Stimulated activated CD4-positive, alpha-beta T cell treated with anti-CD3 and anti-CD28 coated beads, Interleukin-1b, Interleukin-23, amount 100 ng/mL, for 24 hours (primary cell): ENCODE data around the gene OR1M1.
"Not testable (repeated sequence)": the region's sequence is repeated elsewhere in the genome, so short reads cannot be mapped to it uniquely, and the experiment has no call there.

Experiments used
- DNase-seq, 4 experiments: peaks; one replicate each; pipeline ENCODE4 v3.0.0-alpha.2; 2020; ENCODE audit warnings: low read depth in 4 of 4, low spot score in 1 of 4

OR1M1 gene

GRCh38 chr19:9086761-9087160 lies at the start of gene OR1M1:
Gene OR1M1 (plus strand): TSS chr19:9087061. CDS start chr19:9093245, 6,184 bp downstream.
- DNase-seq, result no peak

- no peak for DNase-seq
Measured at GRCh38 chr19:9037400-9038062, 49.3 kb upstream of the OR1M1 start.

- no peak for DNase-seq
Measured at GRCh38 chr19:9039728-9040127, 47.1 kb upstream of the OR1M1 start.

- DNase-seq, result no peak
Measured at GRCh38 chr19:9040131-9040530, 46.7 kb upstream of the OR1M1 start.

DNA sequence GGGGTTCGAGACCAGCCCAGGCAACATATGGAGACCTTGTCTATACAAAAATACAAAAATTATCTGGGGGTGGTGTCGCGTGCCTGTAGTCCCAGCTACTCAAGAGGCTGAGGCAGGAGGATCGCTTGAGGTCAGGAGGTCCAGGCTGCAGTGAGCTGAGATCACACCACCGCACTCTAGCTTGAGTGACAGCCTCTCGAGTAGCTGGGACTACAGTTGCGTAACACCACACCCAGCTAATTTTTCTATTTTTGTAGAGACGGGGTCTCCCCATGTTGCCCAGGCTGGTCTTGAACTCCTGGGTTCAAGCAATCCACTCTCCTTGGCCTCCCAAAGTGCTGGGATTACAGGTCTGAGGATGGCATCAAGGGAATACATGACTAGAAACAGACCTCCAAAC lies 45.8 kb upstream of the OR1M1 start:
- no peak for DNase-seq

DNA sequence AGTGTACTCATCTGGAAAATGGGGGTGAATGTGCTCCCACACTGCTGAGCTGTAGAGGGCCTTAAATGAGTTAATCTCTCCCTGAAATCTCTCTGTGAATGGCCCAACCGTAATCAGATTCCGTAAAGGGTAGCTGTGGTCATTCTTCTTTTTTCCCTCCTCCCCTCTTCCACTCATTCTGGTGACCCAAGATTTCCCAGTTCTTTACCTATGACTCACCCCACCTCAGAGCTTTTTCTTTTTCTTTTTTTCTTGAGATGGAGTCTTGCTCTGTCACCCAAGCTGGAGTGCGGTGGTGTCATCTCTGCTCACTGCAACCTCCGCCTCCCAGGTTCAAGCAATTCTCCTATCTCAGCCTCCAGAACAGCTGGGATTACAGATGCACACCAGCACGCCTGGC lies 43.3 kb upstream of the OR1M1 start:
- DNase-seq, result no peak

- DNase-seq, result no peak
Measured at GRCh38 chr19:9044449-9044848, 42.4 kb upstream of the OR1M1 start.

DNA sequence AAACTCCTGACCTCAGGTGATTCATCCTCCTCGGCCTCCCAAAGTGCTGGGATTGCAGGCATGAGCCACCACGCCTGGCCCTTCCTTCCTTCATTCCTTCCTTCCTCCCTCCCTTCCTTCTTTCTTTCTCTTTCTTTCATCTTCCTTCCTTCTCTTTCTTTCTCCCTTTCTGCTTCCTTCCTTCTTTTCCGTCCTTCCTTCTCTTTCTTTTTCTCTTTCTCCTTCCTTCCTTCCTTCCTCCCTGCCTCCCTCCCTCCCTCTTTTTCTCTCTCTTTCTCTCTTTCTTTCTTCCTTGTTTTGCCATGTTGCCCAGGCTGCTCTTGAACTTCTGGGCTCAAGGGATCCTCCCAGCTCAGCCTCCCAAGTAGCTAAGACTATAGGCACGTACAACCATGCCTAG lies 40.2 kb upstream of the OR1M1 start:
- DNase-seq, result no peak

GRCh38 chr19:9052894-9053293 lies 34.0 kb upstream of the OR1M1 start:
- no peak for DNase-seq

GRCh38 chr19:9053674-9054073 lies 33.2 kb upstream of the OR1M1 start:
- DNase-seq, result not testable (repeated sequence)

GRCh38 chr19:9054207-9054606 lies 32.7 kb upstream of the OR1M1 start:
- DNase-seq, result no peak

- DNase-seq, result no peak
Measured at GRCh38 chr19:9054765-9055164, 32.1 kb upstream of the OR1M1 start.

DNA sequence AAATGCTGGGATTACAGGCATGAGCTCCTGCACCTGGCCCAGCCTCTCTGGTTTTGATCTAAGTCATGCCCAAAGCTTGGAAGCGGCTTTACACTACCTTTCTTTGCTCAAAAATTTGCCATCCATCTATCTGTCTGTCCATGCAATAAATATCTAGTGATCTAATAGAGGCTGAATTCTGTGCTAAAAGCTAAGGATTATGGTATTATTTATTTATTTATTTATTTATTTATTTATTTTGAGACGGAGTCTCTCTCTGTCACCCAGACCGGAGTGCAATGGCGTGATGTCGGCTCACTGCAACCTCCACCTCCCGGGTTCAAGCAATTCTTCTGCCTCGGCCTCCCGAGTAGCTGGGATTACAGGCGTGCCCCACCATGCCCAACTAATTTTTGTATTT lies 30.7 kb upstream of the OR1M1 start:
- not testable (repeated sequence) for DNase-seq

DNA sequence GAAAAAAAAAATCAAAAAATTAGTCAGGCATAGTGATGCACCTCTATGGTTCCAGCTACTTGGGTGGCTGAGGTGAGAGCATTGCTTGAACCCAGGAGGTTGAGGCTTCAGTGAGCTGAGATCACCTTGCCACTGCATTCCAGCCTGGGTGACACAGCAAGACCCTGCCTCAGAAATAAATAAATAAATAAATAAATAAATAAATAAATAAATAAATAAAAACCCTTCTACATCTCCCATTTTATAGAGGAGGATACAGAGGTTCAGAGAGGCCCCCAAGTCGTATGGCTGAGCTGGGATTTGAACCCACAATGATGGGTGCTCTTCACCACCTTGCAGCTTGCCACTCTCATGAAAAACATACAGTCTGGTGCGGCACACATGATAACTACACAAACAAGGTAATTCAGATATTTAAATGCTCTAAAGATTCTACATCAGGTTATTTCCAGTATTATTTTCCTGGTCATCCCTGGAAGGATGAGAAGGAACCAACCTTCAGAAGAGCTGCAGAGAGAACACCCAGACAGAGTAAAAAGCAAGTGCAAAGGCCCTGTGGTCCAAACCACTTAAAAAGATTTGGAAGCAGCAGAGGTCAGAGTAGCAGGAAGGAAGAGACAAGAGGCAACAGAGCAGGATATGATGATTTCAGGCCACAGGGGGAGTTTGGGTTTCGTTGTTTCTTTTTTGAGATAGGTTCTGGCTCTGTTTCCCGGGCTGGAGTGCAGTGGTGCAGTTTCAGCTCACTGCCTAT lies 29.2 kb upstream of the OR1M1 start:
- DNase-seq, result no peak

- DNase-seq, result no peak
Measured at GRCh38 chr19:9058905-9059667, 27.8 kb upstream of the OR1M1 start.

DNA sequence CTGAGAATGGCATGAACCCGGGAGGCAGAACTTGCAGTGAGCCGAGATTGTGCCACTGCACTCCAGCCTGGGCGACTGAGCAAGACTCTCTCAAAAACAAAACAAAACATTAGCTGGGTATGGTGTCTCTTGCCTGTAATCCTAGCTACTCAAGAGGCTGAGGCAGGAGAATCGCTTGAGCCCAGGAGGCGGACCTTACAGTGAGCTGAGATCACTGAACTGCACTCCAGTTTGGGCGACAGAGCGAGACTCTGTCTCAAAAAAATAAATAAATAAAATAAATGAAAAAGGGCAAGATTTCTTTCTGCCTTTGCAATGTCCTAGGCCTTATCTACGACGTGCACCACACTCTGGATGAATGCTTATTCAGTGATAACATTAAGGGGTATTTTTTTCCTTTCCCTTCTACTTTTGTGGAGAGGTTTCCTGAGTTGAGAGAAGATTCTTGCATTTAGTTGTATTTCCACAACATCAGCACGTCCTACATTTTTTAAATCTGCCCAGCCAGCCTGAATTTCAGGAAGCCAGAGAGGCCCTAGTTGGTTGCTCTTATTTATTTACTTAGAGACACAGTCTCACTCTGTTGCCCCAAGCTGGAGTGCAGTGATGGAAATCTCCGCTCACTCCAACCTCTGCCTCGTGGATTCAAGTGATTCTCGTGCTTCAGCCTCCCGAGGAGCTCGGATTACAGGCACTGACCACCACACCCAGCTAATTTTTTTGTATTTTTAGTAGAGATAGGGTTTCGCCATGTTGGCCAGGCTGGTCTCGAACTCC lies 26.1 kb upstream of the OR1M1 start:
- no peak for DNase-seq

GRCh38 chr19:9061879-9062278 lies 25.0 kb upstream of the OR1M1 start:
- DNase-seq, result no peak

GRCh38 chr19:9065457-9066014 lies 21.3 kb upstream of the OR1M1 start:
- no peak for DNase-seq

DNA sequence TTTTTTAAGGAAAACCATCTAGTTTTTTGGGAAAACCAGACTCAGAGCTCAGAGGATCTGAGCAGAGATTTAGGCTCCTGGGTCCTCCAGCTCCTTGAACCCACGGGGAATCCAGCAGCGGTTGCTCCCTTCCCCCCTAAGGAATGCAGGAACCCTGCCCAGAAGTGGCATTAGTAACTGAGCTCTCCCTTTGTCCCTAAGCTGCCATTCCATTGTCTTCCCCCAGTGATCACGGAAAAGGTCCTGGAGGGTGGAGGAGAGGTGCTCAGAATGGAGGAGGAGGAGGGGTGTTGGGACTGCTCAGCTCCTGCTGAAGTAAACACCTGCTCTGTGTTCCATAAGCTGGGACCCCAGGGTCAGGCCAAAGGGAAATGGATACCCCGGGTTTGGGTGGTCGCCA lies 16.8 kb upstream of the OR1M1 start:
- DNase-seq, result no peak

DNA sequence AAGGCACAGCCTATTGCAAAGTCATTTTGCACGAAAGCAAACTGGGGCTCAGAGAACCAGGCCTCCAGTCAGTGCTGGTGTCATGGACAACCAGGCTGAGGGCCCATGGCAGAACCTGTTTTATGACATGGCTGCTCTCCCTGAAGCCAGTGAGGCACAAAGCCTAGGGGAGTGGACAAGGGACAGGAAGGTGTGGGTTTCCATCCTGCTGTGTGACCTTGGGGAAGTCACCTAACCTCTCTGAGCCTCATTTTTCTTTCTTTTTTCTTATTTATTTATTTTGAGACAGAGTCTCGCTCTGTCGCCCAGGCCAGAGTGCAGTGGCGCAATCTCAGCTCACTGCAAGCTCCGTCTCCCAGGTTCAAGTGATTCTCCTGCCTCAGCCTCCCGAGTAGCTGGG lies 15.1 kb upstream of the OR1M1 start:
- not testable (repeated sequence) for DNase-seq

DNA sequence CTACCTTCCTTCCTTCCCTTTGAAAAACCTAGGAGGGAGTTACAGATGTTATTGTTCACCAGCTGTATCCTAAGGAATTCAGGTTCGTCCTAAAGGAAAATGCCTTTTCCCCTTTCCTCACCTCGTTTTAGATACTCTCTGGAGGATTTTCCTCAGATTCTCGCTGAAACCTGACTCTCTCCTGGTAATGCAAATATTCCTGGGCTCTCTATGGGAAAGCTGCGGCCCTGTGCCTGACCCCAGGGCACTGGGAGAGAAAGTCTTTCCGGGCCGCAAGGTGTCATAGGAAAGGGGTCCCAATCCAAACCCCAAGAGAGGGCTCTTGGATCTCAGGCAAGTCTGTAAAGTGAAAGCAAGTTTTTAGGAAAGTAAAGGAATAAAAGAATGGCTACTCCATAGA lies 13.1 kb upstream of the OR1M1 start:
- DNase-seq, result no peak
